ENCODE measurements around the gene EXO1. TPM values are rescaled to one million over a fixed set of nuclear protein-coding genes. Genes with fewer than 3 reads are reported as not detected.

Gene EXO1
- total RNA-seq, 2 experiments from 2014 or later: 65.3 to 66.8 TPM

- Mint-ChIP-seq H3K27me3 (peaks cover 2% of the 10 kb centered on the region), H3K36me3 (ENCODE audit: low read depth) (no peaks in the 10 kb centered on the region), H3K27ac (no peak overlapping the region), H3K9me3 (no peaks in the 10 kb centered on the region), H3K4me3 (no peak overlapping the region), H3K4me1 (ENCODE audit: low read depth) (no peaks in the 10 kb centered on the region)
- intact Hi-C loops (cut with micrococcal nuclease): no loop called here
- DNase-seq (no peak), ATAC-seq (no peak)
- ChIA-PET CTCF (no interaction called here), POLR2A (no interaction called here)
- TF ChIP-seq CTCF (IDR thresholded peaks at IDR 0.05): no peak
Observed at GRCh38 chr1:241817956-241818612, 29.9 kb upstream of the EXO1 start.

- H3K4me1 Mint-ChIP-seq (ENCODE audit: low read depth): no peaks in the 10 kb centered on the region
- intact Hi-C loops (cut with micrococcal nuclease): no loop called here
- no peak for ATAC-seq
Observed at GRCh38 chr1:241819340-241819866, 28.6 kb upstream of the EXO1 start.

GRCh38 chr1:241821363-241821762 is 26.6 kb upstream of the EXO1 start:
- no peak overlapping the region for H3K27ac Mint-ChIP-seq
- ChIA-PET POLR2A (interaction anchor here (0.7 kb wide), 1 partner anchor 1082 kb away, joined by 3 read pairs; no protein-coding TSS in a partner anchor), CTCF (no interaction called here)
- H3K4me3 Mint-ChIP-seq: no peak overlapping the region
- intact Hi-C loops (cut with micrococcal nuclease): no loop called here
- TF ChIP-seq CTCF (IDR thresholded peaks at IDR 0.05): no peak
- H3K4me1 Mint-ChIP-seq (ENCODE audit: low read depth): no peaks in the 10 kb centered on the region
- H3K36me3 Mint-ChIP-seq (ENCODE audit: low read depth): no peaks in the 10 kb centered on the region
- DNase-seq (no peak), ATAC-seq (no peak)
- peaks cover 2% of the 10 kb centered on the region for H3K27me3 Mint-ChIP-seq
- H3K9me3 Mint-ChIP-seq: no peaks in the 10 kb centered on the region

More at GRCh38 chr1:241819340-241819866, 28.6 kb upstream of the EXO1 start:
- POLR2A ChIA-PET: no interaction called here
- Mint-ChIP-seq H3K4me3 (no peak overlapping the region), H3K36me3 (ENCODE audit: low read depth) (no peaks in the 10 kb centered on the region), H3K27ac (no peak overlapping the region), H3K27me3 (peaks cover 2% of the 10 kb centered on the region), H3K9me3 (no peaks in the 10 kb centered on the region)
- CTCF ChIA-PET: no interaction called here
- TF ChIP-seq CTCF (IDR thresholded peaks at IDR 0.05): no peak
- no peak for DNase-seq

GRCh38 chr1:241822846-241823245 is 25.2 kb upstream of the EXO1 start:
- no peaks in the 10 kb centered on the region for H3K36me3 Mint-ChIP-seq (ENCODE audit: low read depth)
- no peak for ATAC-seq
- intact Hi-C loops (cut with micrococcal nuclease): no loop called here
- H3K27me3 Mint-ChIP-seq: no peaks in the 10 kb centered on the region
- ChIA-PET POLR2A (no interaction called here), CTCF (no interaction called here)
- no peak overlapping the region for H3K4me3 Mint-ChIP-seq
- TF ChIP-seq CTCF (IDR thresholded peaks at IDR 0.05): no peak
- no peaks in the 10 kb centered on the region for H3K4me1 Mint-ChIP-seq (ENCODE audit: low read depth)
- no peak for DNase-seq
- H3K27ac Mint-ChIP-seq: no peak overlapping the region
- no peaks in the 10 kb centered on the region for H3K9me3 Mint-ChIP-seq

GRCh38 chr1:241823925-241824324 is 24.1 kb upstream of the EXO1 start:
- intact Hi-C loops (cut with micrococcal nuclease): no loop called here
- ChIA-PET POLR2A (interaction anchor here (0.6 kb wide), 1 partner anchor 14 kb away, joined by 3 read pairs; no protein-coding TSS in a partner anchor), CTCF (no interaction called here)
- TF ChIP-seq CTCF (IDR thresholded peaks at IDR 0.05): no peak
- H3K36me3 Mint-ChIP-seq (ENCODE audit: low read depth): no peaks in the 10 kb centered on the region
- H3K9me3 Mint-ChIP-seq: no peaks in the 10 kb centered on the region
- H3K27me3 Mint-ChIP-seq: no peaks in the 10 kb centered on the region
- DNase-seq: no peak
- ATAC-seq: no peak
- H3K27ac Mint-ChIP-seq: no peak overlapping the region
- H3K4me3 Mint-ChIP-seq: no peak overlapping the region
- no peaks in the 10 kb centered on the region for H3K4me1 Mint-ChIP-seq (ENCODE audit: low read depth)

Data from activated CD8-positive, alpha-beta T cell treated with anti-CD3 and anti-CD28 coated beads for 36 hours (primary cell).